ENCODE results near the gene SHF.

Gene SHF

GRCh38 chr15:45174069-45174468 lies 13.7 kb downstream of the SHF start:
- no peak for TF ChIP-seq ZNF18 (tag by site-specific recombination; IDR thresholded peaks at IDR 0.05)
- no peak for TF ChIP-seq ZNF114 (tag by site-specific recombination; IDR thresholded peaks at IDR 0.05)
- TF ChIP-seq ZSCAN23 (tag by site-specific recombination; IDR thresholded peaks at IDR 0.05), result no peak
- TF ChIP-seq SALL2 (tag by site-specific recombination; IDR thresholded peaks at IDR 0.05; ENCODE audit: borderline replicate concordance), result no peak
- TF ChIP-seq ZNF350 (tag by site-specific recombination; IDR thresholded peaks at IDR 0.05), result no peak
- POLR2A ChIA-PET, result no interaction called here
- H3K36me3 ChIP-seq (ENCODE audit: control insufficient read depth in 2 of 2, insufficient read depth in 1 of 2, low read length in 2 of 2), result no peaks in the 10 kb centered on the region

GRCh38 chr15:45171912-45172311 lies 15.9 kb downstream of the SHF start:
- TF ChIP-seq MYNN (tag by site-specific recombination; IDR thresholded peaks at IDR 0.05; ENCODE audit: borderline replicate concordance) (no peak), ZSCAN18 (tag by site-specific recombination; IDR thresholded peaks at IDR 0.05) (no peak), ZNF473 (tag by site-specific recombination; IDR thresholded peaks at IDR 0.05) (no peak), ZNF112 (tag by site-specific recombination; IDR thresholded peaks at IDR 0.05) (no peak)
- CTCF ChIA-PET, result interaction anchor here (0.8 to 1.1 kb wide), 4 partner anchors 8 to 54 kb away, joined by 3 to 4 read pairs (median 3); no protein-coding TSS in a partner anchor
- H3K4me1 ChIP-seq (ENCODE audit: control insufficient read depth, insufficient read depth, low read length), result no peaks in the 10 kb centered on the region
- H3K9me3 ChIP-seq (ENCODE audit: control insufficient read depth, insufficient read depth, low read depth, low read length), result no peaks in the 10 kb centered on the region
- no peaks in the 10 kb centered on the region for H3K36me3 ChIP-seq (ENCODE audit: control insufficient read depth in 2 of 2, insufficient read depth in 1 of 2, low read length in 2 of 2)
- H3K4me3 ChIP-seq (ENCODE audit: low read depth, low read length), result no peak overlapping the region
- no peak overlapping the region for H3K27ac ChIP-seq (ENCODE audit: extremely low read depth, low read depth, low read length)
- POLR2A ChIA-PET, result no interaction called here

More at GRCh38 chr15:45174069-45174468, 13.7 kb downstream of the SHF start:
- CTCF ChIA-PET, result no interaction called here
- no peak overlapping the region for H3K27ac ChIP-seq (ENCODE audit: extremely low read depth, low read depth, low read length)
- H3K4me3 ChIP-seq (ENCODE audit: low read depth, low read length), result no peak overlapping the region
- H3K4me1 ChIP-seq (ENCODE audit: control insufficient read depth, insufficient read depth, low read length), result no peaks in the 10 kb centered on the region
- H3K9me3 ChIP-seq (ENCODE audit: control insufficient read depth, insufficient read depth, low read depth, low read length), result no peaks in the 10 kb centered on the region

- H3K9me3 ChIP-seq (ENCODE audit: control insufficient read depth, insufficient read depth, low read depth, low read length), result no peaks in the 10 kb centered on the region
- no peaks in the 10 kb centered on the region for H3K36me3 ChIP-seq (ENCODE audit: control insufficient read depth in 2 of 2, insufficient read depth in 1 of 2, low read length in 2 of 2)
- H3K27ac ChIP-seq (ENCODE audit: extremely low read depth, low read depth, low read length), result no peak overlapping the region
- H3K4me3 ChIP-seq (ENCODE audit: low read depth, low read length), result no peak overlapping the region
- ChIA-PET CTCF (no interaction called here), POLR2A (interaction anchor here (0.6 to 1.3 kb wide), 2 partner anchors 18 to 32 kb away, joined by 5 read pairs; partner anchors contain the start of gene SHF)
- 0 out of 2 replicates have a peak, but pooled peaks cover 2% of the 10 kb centered on the region for H3K4me1 ChIP-seq (ENCODE audit: control insufficient read depth, insufficient read depth, low read length)
- TF ChIP-seq ZNF280C (tag by site-specific recombination; IDR thresholded peaks at IDR 0.05) (no peak), GLIS1 (tag by site-specific recombination; IDR thresholded peaks at IDR 0.05) (peak; percentile 15; the same call in 1 of the 2 replicates), HOXA7 (CRISPR knock-in tag; IDR thresholded peaks at IDR 0.05; ENCODE audit: borderline replicate concordance) (no peak), ZNF311 (tag by site-specific recombination; IDR thresholded peaks at IDR 0.05; ENCODE audit: borderline replicate concordance) (no peak), ZNF580 (tag by site-specific recombination; IDR thresholded peaks at IDR 0.05) (no peak), INSM2 (tag by site-specific recombination; IDR thresholded peaks at IDR 0.05) (no peak), MEIS1 (CRISPR knock-in tag; IDR thresholded peaks at IDR 0.05; ENCODE audit: borderline replicate concordance) (no peak), ZNF830 (tag by site-specific recombination; IDR thresholded peaks at IDR 0.05; ENCODE audit: low read depth) (no peak)
Observed at GRCh38 chr15:45169608-45170480, 17.9 kb downstream of the SHF start.
